PC-3 (cell line): ENCODE results near the gene BACE1.

Experiments used
- CTCF ChIP-seq: fragments of 300-600 bp; sonication (generic); conservative IDR thresholded peaks from 2 replicates; pipeline ENCODE4 v1.5.1; 2017; ENCODE audit warnings: antibody characterized with exemption, low read depth, mild to moderate bottlenecking, low read length
- EZH2 ChIP-seq: fragments of 300-600 bp; sonication (generic); IDR thresholded peaks from one replicate; pipeline ENCODE4 v1.6.1; 2017; ENCODE audit warnings: antibody characterized with exemption, mild to moderate bottlenecking, low read length; ENCODE audit not compliant: unreplicated experiment
- EZH2phosphoT487 ChIP-seq: fragments of 300-600 bp; sonication (generic); IDR thresholded peaks from 2 replicates; pipeline ENCODE4 v1.6.1; 2018; ENCODE audit warnings: mild to moderate bottlenecking, antibody characterized with exemption, low read length, borderline replicate concordance

- no peak for TF ChIP-seq CTCF
- no peak for TF ChIP-seq EZH2
- no peak for TF ChIP-seq EZH2phosphoT487
Observed at GRCh38 chr11:117328375-117329010, 12.4 kb upstream of the BACE1 start.
